ENCODE data around the gene APH1B.

APH1B gene

DNA sequence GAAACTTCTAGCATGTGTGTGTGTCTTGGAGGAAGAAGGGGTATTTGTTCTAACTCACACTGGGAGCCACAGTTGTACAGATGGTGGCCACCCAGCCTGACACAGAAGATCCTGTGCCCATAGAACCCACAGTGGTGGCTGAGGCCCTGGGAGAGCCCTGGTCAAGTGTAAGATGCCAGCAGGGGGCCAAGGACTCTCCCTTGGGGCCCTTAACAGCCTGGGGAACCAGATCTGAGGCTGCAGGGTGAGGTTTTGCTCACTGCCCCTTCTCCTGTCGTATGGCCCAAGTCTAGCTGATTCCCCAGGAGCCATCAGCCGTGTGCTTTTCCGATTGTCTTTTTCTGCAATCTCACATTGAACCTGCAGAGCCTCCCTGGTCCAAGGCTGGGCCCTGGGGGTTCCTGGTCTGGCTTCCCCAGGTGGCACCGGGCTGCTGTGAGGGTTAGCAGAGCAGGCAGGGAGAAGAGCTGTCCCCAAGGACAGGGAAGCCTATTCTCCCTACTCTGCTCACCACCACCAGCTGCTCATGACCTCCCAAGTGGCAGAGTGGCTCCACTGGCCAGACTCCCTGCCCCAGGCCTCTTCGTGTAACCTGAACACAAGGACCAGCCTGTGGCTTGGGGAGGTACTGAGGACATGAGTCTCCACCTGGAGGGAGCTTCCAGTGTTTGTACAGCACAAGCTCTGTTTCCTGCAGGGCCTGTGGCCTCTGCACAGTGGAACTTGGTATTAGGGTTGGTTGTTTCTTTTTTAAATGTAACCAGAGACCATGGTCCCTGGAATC is 52.4 kb downstream of the APH1B start:
- H3K4me2 ChIP-seq (ENCODE audit: low read length), result no peak overlapping the region
- no peaks in the 10 kb centered on the region for H3K4me1 ChIP-seq
- no peak overlapping the region for H3K27ac ChIP-seq
- no peaks in the 10 kb centered on the region for H3K79me2 ChIP-seq
- H3K4me3 ChIP-seq (ENCODE audit: low read depth, low read length), result no peak overlapping the region
- H2AFZ ChIP-seq, result no peak overlapping the region
- H3K9ac ChIP-seq, result no peak overlapping the region
- H3K27me3 ChIP-seq (ENCODE audit: control insufficient read depth, insufficient read depth, low read length), result no peaks in the 10 kb centered on the region
- H3K9me3 ChIP-seq (ENCODE audit: control insufficient read depth, low read length), result no peaks in the 10 kb centered on the region
- TF ChIP-seq, protein P1, sequence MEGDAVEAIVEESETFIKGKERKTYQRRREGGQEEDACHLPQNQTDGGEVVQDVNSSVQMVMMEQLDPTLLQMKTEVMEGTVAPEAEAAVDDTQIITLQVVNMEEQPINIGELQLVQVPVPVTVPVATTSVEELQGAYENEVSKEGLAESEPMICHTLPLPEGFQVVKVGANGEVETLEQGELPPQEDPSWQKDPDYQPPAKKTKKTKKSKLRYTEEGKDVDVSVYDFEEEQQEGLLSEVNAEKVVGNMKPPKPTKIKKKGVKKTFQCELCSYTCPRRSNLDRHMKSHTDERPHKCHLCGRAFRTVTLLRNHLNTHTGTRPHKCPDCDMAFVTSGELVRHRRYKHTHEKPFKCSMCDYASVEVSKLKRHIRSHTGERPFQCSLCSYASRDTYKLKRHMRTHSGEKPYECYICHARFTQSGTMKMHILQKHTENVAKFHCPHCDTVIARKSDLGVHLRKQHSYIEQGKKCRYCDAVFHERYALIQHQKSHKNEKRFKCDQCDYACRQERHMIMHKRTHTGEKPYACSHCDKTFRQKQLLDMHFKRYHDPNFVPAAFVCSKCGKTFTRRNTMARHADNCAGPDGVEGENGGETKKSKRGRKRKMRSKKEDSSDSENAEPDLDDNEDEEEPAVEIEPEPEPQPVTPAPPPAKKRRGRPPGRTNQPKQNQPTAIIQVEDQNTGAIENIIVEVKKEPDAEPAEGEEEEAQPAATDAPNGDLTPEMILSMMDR (IDR thresholded peaks at IDR 0.05), result no peak
- H3K36me3 ChIP-seq (ENCODE audit: control insufficient read depth, insufficient read depth, low read length), result no peaks in the 10 kb centered on the region

DNA sequence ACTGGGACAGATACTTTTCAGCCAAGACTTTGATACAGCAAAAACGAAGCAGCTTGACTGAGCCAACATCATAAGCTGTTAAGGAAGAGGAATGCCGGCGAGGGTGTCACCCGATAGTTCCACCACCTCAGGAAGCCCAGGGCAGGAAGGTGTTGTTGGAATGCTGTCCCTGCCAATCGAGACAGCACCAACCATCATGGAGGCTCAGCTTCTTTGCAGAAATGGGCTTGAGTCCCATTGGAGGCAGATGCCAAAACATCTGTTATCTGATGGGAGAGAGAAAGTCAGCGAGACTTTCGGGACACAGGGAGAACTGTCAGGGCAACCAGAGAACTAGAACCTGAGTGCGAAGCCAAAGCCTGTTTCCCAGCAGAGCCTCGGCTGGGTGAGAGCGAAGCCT is 53.5 kb downstream of the APH1B start:
- TF ChIP-seq, protein P1 (IDR thresholded peaks at IDR 0.05), result no peak
- Histone ChIP-seq H3K4me3 (ENCODE audit: low read depth, low read length) (no peak overlapping the region), H2AFZ (peak overlapping the region; percentile 62), H3K9ac (no peak overlapping the region), H3K4me2 (ENCODE audit: low read length) (no peak overlapping the region), H3K9me3 (ENCODE audit: control insufficient read depth, low read length) (no peaks in the 10 kb centered on the region), H3K27ac (no peak overlapping the region), H3K36me3 (ENCODE audit: control insufficient read depth, insufficient read depth, low read length) (no peaks in the 10 kb centered on the region), H3K27me3 (ENCODE audit: control insufficient read depth, insufficient read depth, low read length) (no peaks in the 10 kb centered on the region), H3K79me2 (no peaks in the 10 kb centered on the region), H3K4me1 (no peaks in the 10 kb centered on the region)

DNA sequence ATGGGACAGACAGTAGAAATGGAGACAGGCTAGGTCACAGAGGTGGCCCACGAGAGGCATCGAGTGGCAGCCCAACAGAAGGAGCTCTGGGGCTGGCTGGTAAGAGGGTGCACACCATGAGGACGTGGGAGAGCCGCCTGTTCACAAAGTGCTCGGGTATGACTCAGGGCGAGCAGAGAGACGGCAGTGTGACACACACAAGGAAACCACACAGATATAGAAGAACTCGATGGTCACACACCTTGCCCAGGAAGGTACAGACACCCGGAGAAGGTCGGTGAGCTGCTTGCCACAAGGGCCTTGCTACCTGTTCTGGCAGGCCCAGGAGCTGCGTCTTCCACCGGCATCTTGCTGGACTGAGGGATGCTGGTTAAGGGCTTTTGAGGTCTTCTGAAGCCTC is 54.1 kb downstream of the APH1B start:
- Histone ChIP-seq H2AFZ (no peak overlapping the region), H3K4me3 (ENCODE audit: low read depth, low read length) (no peak overlapping the region), H3K27me3 (ENCODE audit: control insufficient read depth, insufficient read depth, low read length) (no peaks in the 10 kb centered on the region), H3K4me1 (no peaks in the 10 kb centered on the region), H3K9me3 (ENCODE audit: control insufficient read depth, low read length) (no peaks in the 10 kb centered on the region), H3K79me2 (no peaks in the 10 kb centered on the region), H3K4me2 (ENCODE audit: low read length) (no peak overlapping the region), H3K36me3 (ENCODE audit: control insufficient read depth, insufficient read depth, low read length) (no peaks in the 10 kb centered on the region), H3K9ac (no peak overlapping the region), H3K27ac (no peak overlapping the region)
- TF ChIP-seq, protein P1 (IDR thresholded peaks at IDR 0.05), result no peak

DNA sequence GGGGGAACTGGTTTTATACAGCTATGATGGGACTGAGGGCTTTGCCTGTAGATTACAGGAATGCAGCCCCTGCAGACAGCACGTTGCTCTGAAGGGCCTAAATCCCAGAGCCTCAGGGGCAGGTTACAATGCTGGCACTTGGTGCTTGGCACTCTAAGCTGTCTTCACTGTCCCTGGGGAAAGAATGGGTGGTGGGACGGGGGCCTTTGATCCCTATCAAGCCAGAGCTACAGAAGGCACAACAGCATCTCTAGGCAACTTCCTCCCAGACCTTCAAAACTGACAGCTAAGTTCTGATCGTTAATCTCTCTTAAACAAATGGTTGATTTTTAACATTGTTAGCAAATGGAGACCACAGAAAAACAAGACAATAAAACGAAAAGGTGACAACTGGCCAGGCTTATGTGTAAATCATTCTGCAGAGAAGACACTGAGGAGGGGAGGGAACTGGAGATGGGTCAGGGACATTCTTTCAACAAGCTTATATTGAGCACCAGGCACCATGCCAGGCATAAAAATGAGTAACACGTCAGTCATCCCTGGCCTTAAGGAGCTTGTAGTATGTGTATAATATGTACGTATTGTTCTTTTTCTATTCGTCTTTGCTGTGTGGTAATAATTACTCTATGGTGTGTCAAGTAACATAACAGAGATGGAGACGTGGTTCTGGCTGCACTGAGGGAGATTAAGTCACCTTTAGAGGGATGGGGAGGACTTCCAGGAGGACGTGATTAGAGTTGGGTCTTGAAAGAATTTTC is 55.1 kb downstream of the APH1B start:
- no peak overlapping the region for H3K9ac ChIP-seq
- H3K4me3 ChIP-seq (ENCODE audit: low read depth, low read length), result no peak overlapping the region
- no peaks in the 10 kb centered on the region for H3K4me1 ChIP-seq
- H3K4me2 ChIP-seq (ENCODE audit: low read length), result no peak overlapping the region
- H3K36me3 ChIP-seq (ENCODE audit: control insufficient read depth, insufficient read depth, low read length), result no peaks in the 10 kb centered on the region
- TF ChIP-seq, protein P1 (IDR thresholded peaks at IDR 0.05), result no peak
- no peaks in the 10 kb centered on the region for H3K27me3 ChIP-seq (ENCODE audit: control insufficient read depth, insufficient read depth, low read length)
- H3K9me3 ChIP-seq (ENCODE audit: control insufficient read depth, low read length), result no peaks in the 10 kb centered on the region
- H3K27ac ChIP-seq, result no peak overlapping the region
- H3K79me2 ChIP-seq, result no peaks in the 10 kb centered on the region
- H2AFZ ChIP-seq, result no peak overlapping the region

All from parathyroid adenoma (tissue), 2 donors.